ENCODE measurements around the gene EPHB1. TPM values are rescaled to one million over a fixed set of nuclear protein-coding genes. Genes with fewer than 3 reads are reported as not detected.

The EPHB1 gene
- total RNA-seq, 1 experiment from 2014 or later, result 2.8 TPM

GRCh38 chr3:135213213-135213612, 418.2 kb downstream of the EPHB1 start:
- H3K4me3 Mint-ChIP-seq, result no peak overlapping the region
- peaks cover 42 to 43% of the 10 kb centered on the region in 2 experiments for H3K4me1 Mint-ChIP-seq

More at GRCh38 chr3:135213213-135213612, 418.2 kb downstream of the EPHB1 start:
- Histone ChIP-seq H2BK12ac (ENCODE audit: insufficient read length, low read depth, low read length) (no peak overlapping the region), H3K79me2 (ENCODE audit: insufficient read depth, low read length) (no peaks in the 10 kb centered on the region), H2AFZ (ENCODE audit: low read length) (no peak overlapping the region), H2AK5ac (ENCODE audit: insufficient read length, low read length) (no peak overlapping the region), H4K91ac (ENCODE audit: insufficient read length, low read depth, low read length) (no peak overlapping the region), H3K27me3 (ENCODE audit: insufficient read depth, low read length) (no peaks in the 10 kb centered on the region), H4K5ac (ENCODE audit: insufficient read length, low read depth, low read length) (no peak overlapping the region), H3K23me2 (ENCODE audit: insufficient read length, low read depth, low read length, poor library complexity, severe bottlenecking) (no peaks in the 10 kb centered on the region), H3K4me2 (ENCODE audit: insufficient read depth, insufficient read length, low read length) (no peak overlapping the region), H4K8ac (replicated peaks; ENCODE audit: insufficient read length, low read depth, low read length) (no peak overlapping the region), H3K27ac (ENCODE audit: insufficient read length, low read depth, low read length) (no peak overlapping the region), H3K14ac (ENCODE audit: insufficient read depth, low read length) (no peak overlapping the region), H2BK20ac (ENCODE audit: low read depth, low read length, poor library complexity, severe bottlenecking) (no peak overlapping the region), H2BK15ac (ENCODE audit: low read depth, low read length) (no peak overlapping the region), H3K4ac (ENCODE audit: low read depth, low read length) (no peak overlapping the region), H3K79me1 (ENCODE audit: insufficient read depth, low read depth, low read length, poor library complexity, severe bottlenecking) (no peaks in the 10 kb centered on the region), H3K23ac (ENCODE audit: insufficient read length, low read depth, low read length) (no peak overlapping the region), H3K9me3 (ENCODE audit: control insufficient read depth, low read depth, low read length) (no peaks in the 10 kb centered on the region), H3K9ac (ENCODE audit: extremely low read depth, insufficient read length, low read length) (no peak overlapping the region), H4K20me1 (ENCODE audit: control insufficient read depth, insufficient read depth, insufficient read length) (no peaks in the 10 kb centered on the region), H2BK5ac (ENCODE audit: insufficient read length, low read length) (no peak overlapping the region), H2BK120ac (ENCODE audit: low read depth, low read length, poor library complexity, severe bottlenecking) (no peak overlapping the region), H3K18ac (ENCODE audit: insufficient read length, low read depth, low read length) (no peak overlapping the region), H3K4me1 (ENCODE audit: insufficient read depth, low read length) (peaks cover 13% of the 10 kb centered on the region; the same call in 1 of the 2 replicates), H3T11ph (ENCODE audit: low read length) (no peak overlapping the region), H3K56ac (ENCODE audit: insufficient read length, low read depth, low read length) (no peak overlapping the region)
- Mint-ChIP-seq H3K36me3 (ENCODE audit: insufficient read depth in 1 of 3, low read depth in 3 of 3) (no peaks in the 10 kb centered on the region), H3K27ac (no peak overlapping the region), H3K27me3 (ENCODE audit: low read depth) (peaks cover 2% of the 10 kb centered on the region; the same call in 1 of the 2 replicates), H3K9me3 (no peaks in the 10 kb centered on the region)
- TF ChIP-seq CTCF (conservative IDR thresholded peaks at IDR 0.05), result no peak
- no CpG with 5 or more reads among the region's 5 CpGs for WGBS (ENCODE audit: extremely low coverage, insufficient read length, low lambda C conversion rate)
- DNase-seq, result no peak

Data from H9 (cell line).